ENCODE results near the gene ZNF503.
A peak's percentile ranks its signal among the peaks of the same experiment; 100 is the strongest.

The ZNF503 gene

DNA sequence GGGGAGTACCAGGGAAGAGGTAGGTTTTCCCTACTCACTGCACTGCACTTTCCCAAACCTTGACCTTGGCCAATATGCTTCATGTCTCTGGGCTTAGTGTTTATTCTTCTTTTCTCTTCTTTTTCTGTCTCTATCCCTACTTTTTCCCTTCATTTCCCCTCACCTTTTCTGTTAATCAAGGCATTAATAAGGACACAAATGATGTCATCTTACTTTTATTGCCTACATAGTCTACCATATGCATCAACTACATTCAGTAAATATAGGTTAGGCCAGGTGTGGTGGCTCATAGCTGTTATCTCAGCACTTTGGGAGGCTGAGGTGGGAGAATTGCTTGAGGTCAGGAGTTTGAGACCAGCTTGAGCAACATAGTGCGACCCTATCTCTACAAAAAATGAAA lies 13.0 kb upstream of the ZNF503 start:
- no peak overlapping the region for H3K9ac ChIP-seq (ENCODE audit: low read length)
- H3K9me3 ChIP-seq (ENCODE audit: low read length): no peaks in the 10 kb centered on the region
- H3K4me1 ChIP-seq (ENCODE audit: insufficient read depth, low read length): no peaks in the 10 kb centered on the region
- H3K27ac ChIP-seq (ENCODE audit: low read depth, low read length): no peak overlapping the region
- no peak overlapping the region for H3K4me3 ChIP-seq (ENCODE audit: low read depth in 1 of 2, low read length in 2 of 2)
- no peaks in the 10 kb centered on the region for H3K36me3 ChIP-seq (ENCODE audit: insufficient read depth, low read length)
- H3K27me3 ChIP-seq (ENCODE audit: control insufficient read depth in 1 of 2, insufficient read depth in 2 of 2, low read length in 2 of 2): no peaks in the 10 kb centered on the region

DNA sequence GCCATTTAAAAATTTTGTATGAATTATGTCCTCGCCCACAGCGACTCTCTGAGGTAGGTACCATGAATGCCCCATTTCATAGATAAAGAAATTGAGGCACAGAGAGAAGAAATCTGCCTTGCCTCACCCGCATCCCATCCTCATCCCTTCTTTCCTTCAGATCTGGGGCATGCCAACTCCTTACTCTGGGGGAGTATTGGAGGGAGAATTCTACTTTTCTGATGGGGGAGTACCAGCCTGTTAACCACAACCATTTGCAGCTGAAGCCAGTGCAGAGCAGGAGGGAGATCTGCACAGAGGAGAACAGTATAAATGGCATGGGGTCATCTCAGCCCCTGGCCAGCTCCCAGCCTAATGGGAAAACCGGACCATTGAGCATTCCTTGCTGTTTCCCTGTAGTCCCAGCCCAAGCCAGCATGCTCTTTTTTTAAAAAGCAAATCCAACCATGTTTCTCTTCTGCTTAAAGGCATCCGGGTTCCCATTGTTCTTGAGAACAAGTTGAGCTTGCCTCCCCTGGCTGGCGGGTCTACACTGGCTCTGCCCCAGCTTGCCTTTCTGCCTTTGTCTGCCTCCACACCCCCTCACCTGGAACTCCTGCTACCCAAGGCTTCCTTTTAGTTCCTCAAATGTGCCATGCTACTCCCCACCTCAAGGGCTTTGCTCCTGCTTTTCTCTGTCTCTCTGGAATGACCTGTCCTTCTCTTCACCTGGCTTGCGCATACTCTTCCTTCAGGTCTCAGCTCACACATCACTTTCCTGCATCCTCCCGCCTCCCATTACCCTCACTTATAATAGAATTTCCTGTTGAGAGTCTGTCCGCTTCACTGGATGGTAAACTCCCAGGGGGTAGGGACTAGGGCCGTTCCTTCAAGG lies 8.8 kb upstream of the ZNF503 start:
- H3K36me3 ChIP-seq (ENCODE audit: insufficient read depth, low read length): no peaks in the 10 kb centered on the region
- H3K4me1 ChIP-seq (ENCODE audit: insufficient read depth, low read length): no peaks in the 10 kb centered on the region
- no peak overlapping the region for H3K27ac ChIP-seq (ENCODE audit: low read depth, low read length)
- H3K9me3 ChIP-seq (ENCODE audit: low read length): no peaks in the 10 kb centered on the region
- no peak overlapping the region for H3K9ac ChIP-seq (ENCODE audit: low read length)
- no peaks in the 10 kb centered on the region for H3K27me3 ChIP-seq (ENCODE audit: control insufficient read depth in 1 of 2, insufficient read depth in 2 of 2, low read length in 2 of 2)
- no peak overlapping the region for H3K4me3 ChIP-seq (ENCODE audit: low read depth in 1 of 2, low read length in 2 of 2)

DNA sequence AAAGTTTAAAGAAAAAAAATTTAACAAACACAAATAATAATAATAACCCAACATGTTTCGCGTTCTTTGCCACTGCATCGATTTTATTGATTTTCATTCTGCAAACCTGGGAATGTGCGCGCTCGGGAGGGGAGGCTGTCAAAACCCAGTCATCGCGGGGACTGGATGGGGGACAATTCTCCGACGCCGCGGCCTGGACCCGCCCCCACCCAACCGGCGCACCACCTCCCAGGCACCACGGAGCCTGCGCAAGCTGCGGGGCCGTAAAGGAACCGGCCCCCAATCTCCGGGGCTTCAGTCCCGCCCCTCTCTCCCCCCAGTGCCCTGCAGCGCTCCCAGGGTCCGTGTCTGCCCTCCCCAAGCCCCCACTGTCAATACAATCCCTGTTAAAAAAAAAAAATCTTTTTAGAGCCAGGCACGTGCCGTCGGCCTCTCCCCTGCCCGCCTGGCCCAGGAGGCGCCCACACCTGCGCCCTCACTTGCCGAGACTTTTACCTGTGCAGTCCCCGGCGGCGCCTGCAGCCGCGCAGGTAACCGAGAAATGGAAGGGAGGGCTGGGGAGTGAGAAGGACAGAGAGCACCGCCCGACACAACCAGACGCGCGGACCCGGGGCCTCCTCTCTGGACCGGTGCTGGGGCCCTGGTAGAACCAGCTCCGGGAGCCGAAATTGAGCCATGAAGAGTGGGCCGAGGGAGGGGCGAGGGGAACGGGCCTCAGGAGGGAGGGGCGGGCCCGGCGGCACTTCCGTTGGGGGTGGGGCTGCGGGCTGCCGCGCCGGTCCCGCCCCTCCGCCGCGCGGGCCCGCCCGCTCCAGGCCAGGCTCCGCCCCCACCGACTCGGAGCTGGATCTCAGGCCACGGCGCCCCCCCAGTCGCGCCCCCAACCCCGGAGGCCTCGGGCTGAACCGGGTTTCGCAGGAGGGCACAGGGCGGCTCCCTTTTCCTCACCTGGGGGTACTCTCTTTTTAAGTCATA lies 7.6 kb upstream of the ZNF503 start:
- peak overlapping the region; percentile 73 to 86 for H3K4me3 ChIP-seq (ENCODE audit: low read depth in 1 of 2, low read length in 2 of 2)
- no peaks in the 10 kb centered on the region for H3K27me3 ChIP-seq (ENCODE audit: control insufficient read depth in 1 of 2, insufficient read depth in 2 of 2, low read length in 2 of 2)
- H3K4me1 ChIP-seq (ENCODE audit: insufficient read depth, low read length): no peaks in the 10 kb centered on the region
- H3K27ac ChIP-seq (ENCODE audit: low read depth, low read length): peak overlapping the region; percentile 83
- H3K36me3 ChIP-seq (ENCODE audit: insufficient read depth, low read length): no peaks in the 10 kb centered on the region
- peak overlapping the region; percentile 44 for H3K9ac ChIP-seq (ENCODE audit: low read length)
- H3K9me3 ChIP-seq (ENCODE audit: low read length): no peaks in the 10 kb centered on the region

GRCh38 chr10:75408509-75408875 lies 6.9 kb upstream of the ZNF503 start:
- H3K4me3 ChIP-seq (ENCODE audit: low read depth in 1 of 2, low read length in 2 of 2): peak overlapping the region; percentile 73 to 86
- no peak overlapping the region for H3K9ac ChIP-seq (ENCODE audit: low read length)
- peak overlapping the region; percentile 83 for H3K27ac ChIP-seq (ENCODE audit: low read depth, low read length)
- no peaks in the 10 kb centered on the region for H3K27me3 ChIP-seq (ENCODE audit: control insufficient read depth in 1 of 2, insufficient read depth in 2 of 2, low read length in 2 of 2)
- H3K36me3 ChIP-seq (ENCODE audit: insufficient read depth, low read length): no peaks in the 10 kb centered on the region
- H3K4me1 ChIP-seq (ENCODE audit: insufficient read depth, low read length): peaks cover 5% of the 10 kb centered on the region
- no peaks in the 10 kb centered on the region for H3K9me3 ChIP-seq (ENCODE audit: low read length)

DNA sequence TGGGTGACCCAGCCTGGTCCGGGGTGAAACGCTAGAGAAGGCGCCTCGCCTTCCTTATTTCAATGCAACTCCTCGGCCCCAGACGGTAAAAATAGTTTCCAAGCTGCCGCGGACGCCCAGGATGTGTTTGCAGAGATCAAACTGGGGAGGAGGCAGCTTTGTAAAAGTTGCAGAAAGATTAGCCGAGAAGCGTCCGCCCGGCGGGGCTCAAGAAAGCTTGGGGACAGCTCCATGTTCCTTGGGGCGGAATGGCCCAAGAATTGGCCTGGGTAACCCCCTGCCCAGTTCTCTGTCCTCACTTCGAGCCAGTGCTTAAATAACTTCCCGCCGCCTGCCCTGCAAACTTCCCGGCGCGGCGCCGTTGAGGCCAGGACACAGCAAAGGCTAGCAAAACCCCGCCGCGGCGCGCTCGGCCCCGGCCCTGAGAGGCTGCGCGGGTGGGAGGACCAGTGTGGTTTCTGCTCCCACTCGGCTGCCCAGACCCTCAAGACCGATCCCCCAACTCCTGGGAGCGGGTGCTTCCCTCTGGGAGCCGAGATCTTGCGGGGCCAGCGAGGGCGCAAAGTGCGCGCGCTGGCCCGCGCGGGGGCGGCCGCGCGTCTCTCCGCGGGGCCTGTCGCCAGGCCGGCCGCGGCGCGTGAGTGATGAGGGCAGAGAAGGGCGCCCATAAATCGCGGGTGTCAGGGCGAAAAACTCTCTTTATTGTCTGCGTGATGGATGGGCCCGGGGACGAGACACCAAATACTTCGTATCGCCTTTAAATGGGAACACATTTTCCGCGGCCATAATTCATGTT lies 6.3 kb upstream of the ZNF503 start:
- Histone ChIP-seq H3K9ac (ENCODE audit: low read length) (no peak overlapping the region), H3K27me3 (ENCODE audit: control insufficient read depth in 1 of 2, insufficient read depth in 2 of 2, low read length in 2 of 2) (no peaks in the 10 kb centered on the region), H3K4me3 (ENCODE audit: low read depth in 1 of 2, low read length in 2 of 2) (peak overlapping the region; percentile 73 to 86), H3K36me3 (ENCODE audit: insufficient read depth, low read length) (no peaks in the 10 kb centered on the region), H3K9me3 (ENCODE audit: low read length) (no peaks in the 10 kb centered on the region), H3K4me1 (ENCODE audit: insufficient read depth, low read length) (peaks cover 5% of the 10 kb centered on the region), H3K27ac (ENCODE audit: low read depth, low read length) (peak overlapping the region; percentile 83)

GRCh38 chr10:75407224-75407712 lies 5.7 kb upstream of the ZNF503 start:
- H3K9ac ChIP-seq (ENCODE audit: low read length): no peak overlapping the region
- peak overlapping the region; percentile 73 to 86 for H3K4me3 ChIP-seq (ENCODE audit: low read depth in 1 of 2, low read length in 2 of 2)
- H3K36me3 ChIP-seq (ENCODE audit: insufficient read depth, low read length): no peaks in the 10 kb centered on the region
- no peaks in the 10 kb centered on the region for H3K27me3 ChIP-seq (ENCODE audit: control insufficient read depth in 1 of 2, insufficient read depth in 2 of 2, low read length in 2 of 2)
- H3K4me1 ChIP-seq (ENCODE audit: insufficient read depth, low read length): peaks cover 5% of the 10 kb centered on the region
- no peaks in the 10 kb centered on the region for H3K9me3 ChIP-seq (ENCODE audit: low read length)
- H3K27ac ChIP-seq (ENCODE audit: low read depth, low read length): peak overlapping the region; percentile 83

DNA sequence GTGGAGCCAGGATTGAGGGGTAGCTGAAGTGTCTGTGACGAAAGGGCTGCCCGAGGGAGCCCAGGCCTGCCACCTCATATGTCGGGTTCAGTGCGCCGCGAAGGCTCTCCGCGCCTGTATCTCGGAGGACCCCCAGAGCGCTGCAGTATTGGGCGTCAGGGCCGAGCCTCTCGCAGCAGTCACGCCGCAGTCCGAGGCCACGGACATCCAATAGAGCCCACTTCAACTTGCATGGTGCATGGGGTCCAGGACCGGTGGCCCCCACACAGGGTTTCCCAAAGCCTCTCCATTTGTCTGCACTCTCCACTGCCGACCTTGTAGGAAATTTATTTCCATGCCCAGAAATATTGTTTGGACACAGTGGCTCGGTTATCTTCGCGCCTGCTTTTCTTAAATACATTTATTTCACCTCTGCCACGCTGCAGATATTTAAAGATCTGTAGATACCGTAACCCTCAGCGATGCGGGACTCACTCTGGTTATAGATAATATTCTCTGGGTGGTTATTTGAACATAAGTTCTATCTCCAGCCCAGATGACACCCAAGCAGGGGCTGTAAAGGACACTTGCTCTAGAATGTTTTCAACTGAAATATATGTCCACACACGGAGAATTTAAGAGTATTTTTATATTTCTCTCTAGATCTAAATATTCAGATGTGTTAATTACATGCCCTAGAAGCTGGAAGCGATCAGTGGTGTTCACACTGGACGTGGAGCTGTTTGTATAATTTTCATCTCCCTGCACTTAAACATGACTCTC lies 5.1 kb upstream of the ZNF503 start:
- no peak overlapping the region for H3K9ac ChIP-seq (ENCODE audit: low read length)
- no peak overlapping the region for H3K27ac ChIP-seq (ENCODE audit: low read depth, low read length)
- no peaks in the 10 kb centered on the region for H3K36me3 ChIP-seq (ENCODE audit: insufficient read depth, low read length)
- peaks cover 5% of the 10 kb centered on the region for H3K4me1 ChIP-seq (ENCODE audit: insufficient read depth, low read length)
- H3K4me3 ChIP-seq (ENCODE audit: low read depth in 1 of 2, low read length in 2 of 2): peak overlapping the region in 1 of 2 donors; percentile 86
- no peaks in the 10 kb centered on the region for H3K9me3 ChIP-seq (ENCODE audit: low read length)
- no peaks in the 10 kb centered on the region for H3K27me3 ChIP-seq (ENCODE audit: control insufficient read depth in 1 of 2, insufficient read depth in 2 of 2, low read length in 2 of 2)

DNA sequence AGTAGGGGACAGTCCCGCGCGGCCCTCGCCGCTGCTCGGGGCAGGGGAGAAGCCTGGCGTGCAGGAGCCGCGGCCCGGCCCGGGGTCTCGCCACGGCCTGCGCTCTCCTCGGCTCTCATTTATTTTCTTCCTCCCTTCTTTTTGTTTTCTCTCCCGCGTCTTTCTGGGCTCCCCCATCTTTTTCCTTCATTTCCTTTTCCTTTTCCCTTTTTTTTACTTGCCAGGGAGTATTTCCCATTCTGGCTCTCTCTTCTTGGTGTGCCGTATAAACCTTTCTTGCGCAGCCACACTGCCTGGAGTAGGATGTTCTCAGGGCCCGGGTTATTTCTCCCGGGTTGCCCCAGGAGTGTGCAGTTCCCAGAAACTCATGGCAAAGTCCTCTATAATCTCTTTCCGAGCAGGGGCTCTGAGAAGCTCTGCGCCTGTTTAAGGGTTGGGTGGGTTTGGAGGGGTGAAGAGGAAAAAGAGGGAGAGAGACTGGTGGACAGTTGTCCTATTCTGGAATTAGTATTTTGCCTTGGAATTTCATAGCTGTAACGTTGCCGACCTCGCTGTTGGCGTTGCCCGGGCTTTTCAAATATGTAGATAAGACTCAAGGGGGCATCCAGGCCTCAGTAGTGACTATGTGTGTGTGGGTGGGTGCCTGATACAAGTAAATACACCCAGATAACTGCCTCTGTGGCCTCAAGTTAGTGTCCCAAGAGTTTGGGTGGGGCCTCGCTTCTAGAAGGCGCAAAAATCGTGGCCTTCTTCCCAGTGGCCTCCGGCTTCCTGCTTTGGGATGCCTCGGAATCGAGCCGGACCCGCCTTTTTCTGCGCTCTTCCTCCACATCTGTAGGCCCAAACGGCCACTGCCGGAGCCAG lies 4.3 kb upstream of the ZNF503 start:
- Histone ChIP-seq H3K9ac (ENCODE audit: low read length) (no peak overlapping the region), H3K27ac (ENCODE audit: low read depth, low read length) (no peak overlapping the region), H3K27me3 (ENCODE audit: control insufficient read depth in 1 of 2, insufficient read depth in 2 of 2, low read length in 2 of 2) (no peaks in the 10 kb centered on the region), H3K9me3 (ENCODE audit: low read length) (no peaks in the 10 kb centered on the region), H3K4me1 (ENCODE audit: insufficient read depth, low read length) (peaks cover 5% of the 10 kb centered on the region), H3K36me3 (ENCODE audit: insufficient read depth, low read length) (no peaks in the 10 kb centered on the region), H3K4me3 (ENCODE audit: low read depth in 1 of 2, low read length in 2 of 2) (no peak overlapping the region)

GRCh38 chr10:75404815-75405597 lies 3.4 kb upstream of the ZNF503 start:
- H3K36me3 ChIP-seq (ENCODE audit: insufficient read depth, low read length): no peaks in the 10 kb centered on the region
- no peaks in the 10 kb centered on the region for H3K27me3 ChIP-seq (ENCODE audit: control insufficient read depth in 1 of 2, insufficient read depth in 2 of 2, low read length in 2 of 2)
- H3K9me3 ChIP-seq (ENCODE audit: low read length): no peaks in the 10 kb centered on the region
- no peak overlapping the region for H3K9ac ChIP-seq (ENCODE audit: low read length)
- peak overlapping the region; percentile 45 to 86 for H3K4me3 ChIP-seq (ENCODE audit: low read depth in 1 of 2, low read length in 2 of 2)
- H3K27ac ChIP-seq (ENCODE audit: low read depth, low read length): peak overlapping the region; percentile 98
- peaks cover 5% of the 10 kb centered on the region for H3K4me1 ChIP-seq (ENCODE audit: insufficient read depth, low read length)

Measured in muscle layer of colon (tissue), 2 donors.